ENCODE results near the gene ETV3.

DNA sequence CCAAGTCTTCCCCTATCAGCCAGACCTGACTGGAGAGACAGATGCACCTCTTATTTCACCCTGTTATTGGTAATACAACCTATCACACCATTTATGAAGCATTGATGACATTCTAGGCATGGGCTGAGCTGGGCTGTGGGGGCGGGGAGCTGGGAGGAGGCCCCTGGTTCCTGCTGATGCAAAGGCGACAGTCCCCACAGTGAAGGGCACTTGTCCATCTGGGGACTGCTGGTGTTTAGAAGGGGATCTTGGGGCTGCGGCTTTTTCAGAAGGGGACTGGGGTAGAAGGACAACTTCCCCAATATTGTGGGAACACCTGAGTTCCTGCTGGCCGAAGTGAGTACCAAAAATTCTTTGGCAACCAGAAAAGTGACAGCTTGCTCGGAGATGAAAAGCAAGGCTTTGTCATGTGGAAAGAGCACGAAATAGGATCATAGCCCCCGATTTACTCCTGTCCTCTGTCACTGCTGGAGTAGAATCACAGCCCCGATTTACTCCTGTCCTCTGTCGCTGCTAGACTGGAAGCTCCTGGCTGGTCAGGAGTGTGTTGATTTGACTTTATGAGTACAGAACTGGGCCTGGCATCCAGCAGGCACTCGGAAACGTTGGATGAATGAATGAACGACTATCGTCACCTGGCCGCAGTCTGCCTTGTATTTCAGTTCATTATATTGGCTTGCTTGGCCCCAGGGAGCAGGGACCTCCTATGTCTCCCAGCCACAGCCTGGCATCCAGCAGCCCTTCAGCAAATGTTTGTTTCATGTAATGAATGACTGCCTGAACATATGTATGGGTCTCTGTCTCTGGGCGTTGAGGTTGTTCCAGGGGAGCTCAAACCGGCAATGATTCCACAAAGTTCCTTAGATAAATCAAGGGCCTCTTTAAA is 22.1 kb downstream of the ETV3 start:
- no peak for TF ChIP-seq EZH2 (IDR thresholded peaks at IDR 0.05)
- no peak for TF ChIP-seq CTCF (IDR thresholded peaks at IDR 0.05)
- TF ChIP-seq EZH2phosphoT487 (IDR thresholded peaks at IDR 0.05), result no peak
